Muscle layer of colon (tissue), 2 donors: Measurements from ENCODE around the gene SLC39A12.
A peak's percentile ranks its signal among the peaks of the same experiment; 100 is the strongest.

Experiments used
- H3K27ac ChIP-seq: one replicate; pipeline ENCODE4 v1.7.0; 2013; ENCODE audit warnings: low read depth, mild to moderate bottlenecking, low read length, moderate library complexity
- H3K27me3 ChIP-seq, 2 donors: one replicate each; pipeline ENCODE4 v1.7.0; 2013; ENCODE audit warnings: low read length in 2 of 2, mild to moderate bottlenecking in 2 of 2; ENCODE audit not compliant: insufficient read depth in 2 of 2, control insufficient read depth in 1 of 2
- H3K36me3 ChIP-seq: one replicate; pipeline ENCODE4 v1.7.0; 2013; ENCODE audit warnings: mild to moderate bottlenecking, low read length; ENCODE audit not compliant: insufficient read depth
- H3K4me1 ChIP-seq: one replicate; pipeline ENCODE4 v1.7.0; 2013; ENCODE audit warnings: mild to moderate bottlenecking, low read length; ENCODE audit not compliant: insufficient read depth
- H3K4me3 ChIP-seq, 2 donors: one replicate each; pipeline ENCODE4 v1.7.0; 2013; ENCODE audit warnings: low read length in 2 of 2, low read depth in 1 of 2, mild to moderate bottlenecking in 1 of 2, moderate library complexity in 1 of 2
- H3K9ac ChIP-seq: one replicate; pipeline ENCODE4 v1.7.0; 2013; ENCODE audit warnings: low read length
- H3K9me3 ChIP-seq: one replicate; pipeline ENCODE4 v1.7.0; 2013; ENCODE audit warnings: mild to moderate bottlenecking, low read length
- donor health status: abdominal sarcoma.
- donor health status: Adenocarcinoma of cecum.

SLC39A12 gene

DNA sequence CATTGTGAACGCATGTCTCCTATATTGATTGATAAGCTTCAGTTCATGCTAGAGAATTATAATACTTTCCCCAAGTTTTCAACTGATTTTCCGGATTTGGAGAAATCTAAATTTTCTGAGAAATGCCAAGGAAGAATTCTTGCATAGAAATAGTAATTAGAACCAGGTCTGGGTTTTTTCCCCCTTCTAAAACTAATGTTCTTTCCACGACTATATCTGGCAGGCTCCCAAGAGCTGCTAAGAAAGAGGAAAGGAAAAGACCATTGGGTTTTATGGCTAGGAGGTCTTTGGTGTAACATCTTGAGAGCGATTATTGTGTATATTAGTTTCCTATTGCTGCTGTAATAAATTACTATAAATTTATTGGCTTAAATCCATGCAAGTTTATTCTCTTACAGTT is 116.7 kb downstream of the SLC39A12 start:
- Histone ChIP-seq H3K4me1 (no peaks in the 10 kb centered on the region), H3K9me3 (no peaks in the 10 kb centered on the region), H3K4me3 (no peak overlapping the region), H3K27me3 (no peaks in the 10 kb centered on the region), H3K9ac (no peak overlapping the region), H3K27ac (no peak overlapping the region), H3K36me3 (no peaks in the 10 kb centered on the region)

DNA sequence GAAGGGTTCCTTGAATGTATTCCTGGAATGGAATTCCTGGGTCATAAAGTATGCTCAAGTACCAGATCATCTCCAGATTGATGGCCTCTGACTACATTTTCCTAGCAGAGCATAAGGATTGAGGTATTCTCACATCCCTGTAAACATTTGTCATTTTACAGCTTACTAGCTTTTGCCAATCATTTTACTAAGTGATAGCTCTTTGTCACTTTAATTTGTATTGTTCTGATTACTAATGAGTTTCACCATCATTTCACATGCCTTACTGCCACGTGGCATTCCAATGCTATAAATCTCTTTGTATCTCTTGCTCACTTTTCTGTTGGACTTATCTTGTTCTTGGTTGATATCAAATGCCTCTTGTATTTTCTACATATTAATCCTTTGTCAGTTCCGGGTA is 119.9 kb downstream of the SLC39A12 start:
- Histone ChIP-seq H3K27ac (no peak overlapping the region), H3K27me3 (no peaks in the 10 kb centered on the region), H3K9ac (no peak overlapping the region), H3K4me1 (no peaks in the 10 kb centered on the region), H3K36me3 (no peaks in the 10 kb centered on the region), H3K4me3 (no peak overlapping the region), H3K9me3 (no peaks in the 10 kb centered on the region)

DNA sequence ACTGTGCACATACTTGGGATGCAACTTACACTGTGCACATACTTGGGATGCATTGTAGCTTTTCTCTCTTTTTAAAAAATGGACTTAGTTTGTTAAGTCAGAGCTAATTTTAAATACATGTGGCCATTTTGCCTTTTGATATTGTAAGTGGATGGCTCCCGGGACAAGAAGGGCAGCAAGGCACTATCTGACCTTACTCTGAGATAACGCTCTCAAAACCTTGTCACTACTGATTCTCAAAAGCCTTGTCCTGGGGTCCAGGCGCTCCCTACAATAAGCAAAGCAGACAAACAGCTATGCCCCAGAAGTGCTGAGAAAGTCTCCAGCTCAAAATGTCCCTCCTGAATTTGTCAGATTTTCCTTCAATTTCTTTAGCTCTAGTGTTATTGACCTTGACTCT is 121.6 kb downstream of the SLC39A12 start:
- Histone ChIP-seq H3K4me3 (no peak overlapping the region), H3K27ac (no peak overlapping the region), H3K36me3 (no peaks in the 10 kb centered on the region), H3K27me3 (no peaks in the 10 kb centered on the region), H3K9me3 (no peaks in the 10 kb centered on the region), H3K9ac (no peak overlapping the region), H3K4me1 (no peaks in the 10 kb centered on the region)

DNA sequence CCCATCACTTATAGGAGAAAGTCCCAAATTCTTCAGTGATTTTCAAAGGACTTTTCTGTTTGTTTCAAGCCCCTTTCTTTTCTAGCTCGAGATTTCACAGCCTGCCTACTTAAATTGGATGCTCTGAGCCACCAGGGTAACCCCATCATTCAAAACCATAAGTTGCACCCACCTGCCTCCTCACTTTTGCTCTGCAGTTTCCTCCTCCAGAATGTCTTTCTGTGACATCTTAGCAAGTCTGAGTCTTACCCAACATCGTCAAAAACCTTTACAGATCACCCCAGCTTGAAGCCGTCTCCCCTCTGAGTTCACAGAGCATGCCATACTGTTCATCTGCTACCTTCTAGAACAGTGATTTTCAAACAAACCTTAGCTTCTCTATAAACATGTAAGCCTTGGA is 124.2 kb downstream of the SLC39A12 start:
- H3K4me1 ChIP-seq = no peaks in the 10 kb centered on the region
- H3K27ac ChIP-seq = no peak overlapping the region
- no peak overlapping the region for H3K4me3 ChIP-seq
- H3K36me3 ChIP-seq = no peaks in the 10 kb centered on the region
- H3K9me3 ChIP-seq = no peaks in the 10 kb centered on the region
- no peaks in the 10 kb centered on the region for H3K27me3 ChIP-seq
- H3K9ac ChIP-seq = no peak overlapping the region

DNA sequence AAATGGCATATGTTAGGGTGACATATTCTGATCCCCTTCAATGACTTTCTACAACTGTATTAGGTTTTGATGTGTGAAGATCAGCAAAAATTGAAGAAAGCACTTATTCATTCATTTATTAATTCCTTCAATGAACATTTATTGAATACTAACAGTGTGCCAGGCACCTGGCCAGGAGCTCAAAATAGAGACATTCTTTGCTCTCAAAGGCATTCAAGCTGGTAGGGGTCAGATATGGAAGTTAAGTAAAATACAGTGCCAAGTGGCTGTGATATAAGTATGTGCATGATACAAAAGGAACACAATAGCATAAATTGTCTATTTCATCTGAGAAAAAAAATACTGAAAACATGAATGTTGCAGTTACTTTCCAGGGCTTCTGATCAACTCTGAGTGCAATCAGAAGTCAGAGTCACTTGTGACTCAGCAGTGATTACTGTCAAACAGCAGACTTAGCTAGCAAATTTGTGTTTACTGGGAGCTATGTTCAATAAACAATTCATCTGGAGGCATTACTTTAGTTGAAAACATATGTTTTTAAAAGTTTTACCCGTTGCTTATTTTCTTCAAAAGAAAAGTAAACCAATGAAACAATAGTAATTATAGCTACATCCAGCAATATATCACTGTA is 128.1 kb downstream of the SLC39A12 start:
- H3K27me3 ChIP-seq = no peaks in the 10 kb centered on the region
- no peak overlapping the region for H3K27ac ChIP-seq
- H3K4me3 ChIP-seq = no peak overlapping the region
- no peaks in the 10 kb centered on the region for H3K4me1 ChIP-seq
- no peak overlapping the region for H3K9ac ChIP-seq
- H3K36me3 ChIP-seq = no peaks in the 10 kb centered on the region
- no peaks in the 10 kb centered on the region for H3K9me3 ChIP-seq

DNA sequence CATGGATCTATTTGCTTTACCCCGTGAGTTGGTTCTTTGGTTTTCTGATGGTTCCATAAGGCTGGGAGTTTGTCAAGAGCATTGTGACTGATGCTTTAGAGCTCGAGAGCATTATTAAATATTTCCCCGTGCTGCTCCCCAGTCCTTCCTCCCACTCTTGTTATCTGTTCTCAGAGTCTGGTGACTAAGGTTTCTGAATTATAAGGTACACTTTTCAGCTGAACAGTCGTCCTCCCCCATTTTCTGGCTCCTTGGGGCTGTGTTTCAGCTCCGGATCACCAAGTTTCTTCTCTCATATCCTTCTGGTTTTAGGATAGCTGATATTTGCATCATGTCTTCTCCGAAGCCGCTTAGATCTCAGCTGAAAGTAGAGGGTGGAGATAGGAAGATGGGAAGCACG is 130.7 kb downstream of the SLC39A12 start:
- Histone ChIP-seq H3K9me3 (no peaks in the 10 kb centered on the region), H3K36me3 (no peaks in the 10 kb centered on the region), H3K4me1 (peaks cover 17% of the 10 kb centered on the region), H3K27ac (no peak overlapping the region), H3K9ac (no peak overlapping the region), H3K4me3 (no peak overlapping the region), H3K27me3 (no peaks in the 10 kb centered on the region)

DNA sequence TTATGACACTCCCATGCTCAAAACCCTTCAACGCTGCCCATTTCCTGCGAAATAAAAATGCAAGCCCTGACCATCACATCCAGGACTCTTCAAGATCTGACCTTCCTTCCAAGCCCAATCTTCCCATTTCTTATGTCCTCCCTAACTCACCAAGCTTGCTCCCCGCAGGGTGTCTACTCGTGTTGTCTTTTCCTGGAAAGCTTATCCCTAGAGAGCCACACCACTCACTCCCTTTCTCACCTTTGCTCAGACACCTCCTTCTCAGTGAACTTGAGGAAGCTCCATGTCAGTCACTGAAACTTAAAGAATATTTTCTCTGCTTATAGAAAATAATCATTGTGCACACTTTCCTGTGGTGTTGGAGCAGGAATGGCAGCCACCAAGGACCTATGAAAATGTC is 134.1 kb downstream of the SLC39A12 start:
- H3K9me3 ChIP-seq = no peaks in the 10 kb centered on the region
- no peak overlapping the region for H3K27ac ChIP-seq
- peaks cover 24% of the 10 kb centered on the region for H3K4me1 ChIP-seq
- no peaks in the 10 kb centered on the region for H3K27me3 ChIP-seq
- no peaks in the 10 kb centered on the region for H3K36me3 ChIP-seq
- no peak overlapping the region for H3K9ac ChIP-seq
- H3K4me3 ChIP-seq = no peak overlapping the region

DNA sequence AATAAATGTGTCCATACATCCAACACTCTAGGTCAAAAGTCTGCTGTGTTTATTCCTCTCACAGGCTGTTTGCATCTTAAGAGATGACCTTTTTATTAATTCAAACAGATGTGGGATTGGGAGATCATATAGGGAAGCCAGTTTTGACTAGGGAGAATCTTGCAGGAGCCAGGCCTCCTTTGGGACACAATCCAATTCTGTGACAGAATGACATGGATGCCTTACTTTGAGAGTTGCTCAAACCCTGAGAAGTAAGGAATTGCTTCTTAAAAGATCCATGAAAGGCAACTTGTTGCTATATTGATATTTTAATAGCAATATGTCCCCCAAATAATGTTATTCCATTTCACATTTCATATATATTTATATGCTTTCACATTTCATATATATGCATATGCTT is 135.0 kb downstream of the SLC39A12 start:
- no peaks in the 10 kb centered on the region for H3K9me3 ChIP-seq
- peaks cover 24% of the 10 kb centered on the region for H3K4me1 ChIP-seq
- no peak overlapping the region for H3K9ac ChIP-seq
- no peaks in the 10 kb centered on the region for H3K36me3 ChIP-seq
- H3K4me3 ChIP-seq = no peak overlapping the region
- H3K27ac ChIP-seq = peak overlapping the region; percentile 72
- no peaks in the 10 kb centered on the region for H3K27me3 ChIP-seq

DNA sequence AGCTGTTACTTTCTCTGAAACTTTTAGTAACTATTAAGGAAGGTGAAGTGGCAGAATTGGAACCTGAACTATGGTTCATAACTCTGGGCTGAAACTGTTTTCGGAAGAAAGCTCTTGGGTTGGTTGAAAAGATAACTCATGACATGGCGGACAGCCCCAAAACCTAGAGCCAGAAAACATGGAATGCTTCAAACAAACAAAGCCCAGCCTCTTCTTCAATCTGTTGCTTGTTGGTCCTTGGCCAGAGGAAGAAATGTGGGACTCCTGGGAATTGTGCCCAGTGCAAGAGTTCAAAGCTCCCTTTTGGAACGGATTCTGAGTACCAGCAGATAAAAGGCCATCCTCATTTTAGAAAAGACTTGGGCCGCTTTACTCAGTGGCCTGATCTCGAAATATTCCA is 135.6 kb downstream of the SLC39A12 start:
- Histone ChIP-seq H3K9me3 (no peaks in the 10 kb centered on the region), H3K27ac (peak overlapping the region; percentile 72), H3K27me3 (no peaks in the 10 kb centered on the region), H3K4me1 (peaks cover 24% of the 10 kb centered on the region), H3K36me3 (no peaks in the 10 kb centered on the region), H3K4me3 (no peak overlapping the region), H3K9ac (no peak overlapping the region)
